HepG2 (cell line): ENCODE results near the gene FAM110D. TPM values are rescaled to one million over a fixed set of nuclear protein-coding genes. Genes with fewer than 3 reads are reported as not detected.

ENCODE experiments used
- ATAC-seq: fragments of 200-7000 bp; cut with Tn5 transposase; 3 replicates; pipeline ENCODE4 v1.9.1; 2020; ENCODE audit warnings: mild to moderate bottlenecking, moderate library complexity
- BruUV-seq: library from RNA; stranded (reverse); fragments of 400-500 nt; replicated peaks from 2 replicates; lab custom pipeline; 2021; lab: Mats Ljungman, UMichigan
- CTCF ChIA-PET: fragments of 300-600 bp; formaldehyde crosslinking; extraction: SDS; loops from one replicate; lab custom pipeline; 2021; ENCODE audit warnings: low total read pairs, inconsistent platforms, low intra/inter-chr PET ratio; lab: Yijun Ruan, JAX
- POLR2A ChIA-PET: fragments of 350-600 bp; sonication (Branson Sonifier 250); formaldehyde crosslinking; loops from one replicate; lab custom pipeline; 2020; ENCODE audit warnings: antibody characterized with exemption, inconsistent platforms; lab: Yijun Ruan, JAX
- DNase-seq: peaks from one replicate; pipeline ENCODE4 v3.0.0-alpha.2; 2015; ENCODE audit warnings: low spot score
- FAIRE-seq: peaks from 3 replicates; lab custom pipeline; 2011; peaks lifted over from hg19 to GRCh38; lab: Jason Lieb, UNC
- H2AFZ ChIP-seq: one replicate; pipeline ENCODE4 v1.6.1; 2011; ENCODE audit warnings: low read length, inconsistent platforms
- H3K27ac ChIP-seq: fragments of 300-600 bp; 3 replicates; pipeline ENCODE4 v1.8.0; 2011; ENCODE audit warnings: mixed run types, mild to moderate bottlenecking, mixed read lengths, low read length, inconsistent platforms; ENCODE audit not compliant: insufficient read depth; ENCODE audit errors: extremely low read length
- H3K27me3 ChIP-seq, 2 experiments: fragments of 200-600 bp in 1 of 2; 2 replicates in 1 of 2; 3 replicates in 1 of 2; pipeline versions ENCODE4 v1.6.0 to v1.8.0; 2011; ENCODE audit warnings: low read length in 2 of 2, mild to moderate bottlenecking in 2 of 2, moderate library complexity in 2 of 2, inconsistent platforms in 1 of 2; ENCODE audit not compliant: insufficient read depth in 2 of 2, control insufficient read depth in 1 of 2
- H3K36me3 ChIP-seq, 2 experiments: fragments of 200-600 bp in 1 of 2; replicated peaks in 1 of 2; 2 replicates in 1 of 2; 3 replicates in 1 of 2; pipeline versions ENCODE4 v1.5.1 to v1.8.0; 2011; ENCODE audit warnings: low read length in 2 of 2, inconsistent platforms in 1 of 2; ENCODE audit not compliant: insufficient read depth in 2 of 2, control insufficient read depth in 1 of 2
- H3K4me1 ChIP-seq: 2 replicates; pipeline ENCODE4 v1.5.1; 2012; ENCODE audit warnings: low read length, inconsistent platforms; ENCODE audit not compliant: insufficient read depth
- H3K4me2 ChIP-seq: 2 replicates; pipeline ENCODE4 v1.6.0; 2011; ENCODE audit warnings: low read depth, low read length, inconsistent platforms
- H3K4me3 ChIP-seq, 3 experiments: fragments of 200-600 bp in 1 of 3; sonication (generic), shearing (Covaris generic) in 1 of 3; replicated peaks in 1 of 3; 2 replicates each; pipeline ENCODE4 v1.5.1; 2011 to 2016; ENCODE audit warnings: low read length in 3 of 3, inconsistent platforms in 2 of 3, low read depth in 2 of 3, mild to moderate bottlenecking in 2 of 3, control low read depth in 1 of 3, mixed read lengths in 1 of 3; ENCODE audit not compliant: insufficient read depth in 1 of 3
- H3K79me2 ChIP-seq: one replicate; pipeline ENCODE4 v1.6.1; 2011; ENCODE audit warnings: low read length, inconsistent platforms; ENCODE audit not compliant: insufficient read depth
- H3K9ac ChIP-seq: 2 replicates; pipeline ENCODE4 v1.6.0; 2011; ENCODE audit warnings: mild to moderate bottlenecking, low read depth, low read length, inconsistent platforms; ENCODE audit not compliant: insufficient read depth
- H3K9me3 ChIP-seq: 2 replicates; pipeline ENCODE4 v1.5.1; 2012; ENCODE audit warnings: mild to moderate bottlenecking, low read length
- H4K20me1 ChIP-seq: 2 replicates; pipeline ENCODE4 v1.6.0; 2011; ENCODE audit warnings: inconsistent platforms, mild to moderate bottlenecking, low read length, moderate library complexity; ENCODE audit not compliant: insufficient read depth
- ADNP ChIP-seq: sonication (generic); formaldehyde crosslinking; IDR thresholded peaks from 2 replicates; pipeline ENCODE4 v1.4.0; 2020; ENCODE audit warnings: missing genetic modification reagents
- CENPT ChIP-seq: sonication (generic); formaldehyde crosslinking; IDR thresholded peaks from 2 replicates; pipeline ENCODE4 v1.8.0; 2022; ENCODE audit warnings: low read depth, mild to moderate bottlenecking, moderate library complexity, missing genetic modification reagents
- FOXA1 ChIP-seq, 2 experiments: fragments of 450-650 bp in 1 of 2; sonication (generic) in 1 of 2; formaldehyde crosslinking in 1 of 2; IDR thresholded peaks; 2 replicates each; pipeline versions ENCODE4 v1.4.0 to v1.6.1; 2016 to 2020; ENCODE audit warnings: missing genetic modification reagents in 1 of 2
- HOXA7 ChIP-seq: sonication (generic); formaldehyde crosslinking; IDR thresholded peaks from 2 replicates; pipeline ENCODE4 v1.8.1; 2022; ENCODE audit warnings: mild to moderate bottlenecking, missing genetic modification reagents, moderate library complexity
- JUNB ChIP-seq: sonication (generic); formaldehyde crosslinking; IDR thresholded peaks from 2 replicates; pipeline ENCODE4 v1.8.0; 2022; ENCODE audit warnings: missing genetic modification reagents, mild to moderate bottlenecking, borderline replicate concordance
- NFE2L2 ChIP-seq: fragments of 150-350 bp; IDR thresholded peaks from 2 replicates; pipeline ENCODE4 v1.6.1; 2014; ENCODE audit warnings: low read length
- NR2F6 ChIP-seq, 2 experiments: IDR thresholded peaks; 2 replicates each; pipeline ENCODE4 v1.6.1; 2016; ENCODE audit warnings: antibody characterized with exemption in 1 of 2, mild to moderate bottlenecking in 1 of 2
- REXO4 ChIP-seq: sonication (generic); formaldehyde crosslinking; IDR thresholded peaks from 2 replicates; pipeline ENCODE4 v1.8.0; 2022; ENCODE audit warnings: missing genetic modification reagents, mild to moderate bottlenecking, borderline replicate concordance
- TFE3 ChIP-seq: IDR thresholded peaks from 2 replicates; pipeline ENCODE4 v1.6.1; 2016
- ZNF143 ChIP-seq: sonication (generic); formaldehyde crosslinking; IDR thresholded peaks from 2 replicates; pipeline ENCODE4 v1.4.0; 2020; ENCODE audit warnings: missing genetic modification reagents
- ZNF678 ChIP-seq: sonication (generic); formaldehyde crosslinking; IDR thresholded peaks from 2 replicates; pipeline ENCODE4 v1.4.0; 2020; ENCODE audit warnings: mild to moderate bottlenecking, missing genetic modification reagents
- ZNF713 ChIP-seq: sonication (generic); formaldehyde crosslinking; IDR thresholded peaks from 2 replicates; pipeline ENCODE4 v1.4.0; 2020; ENCODE audit warnings: mild to moderate bottlenecking, missing genetic modification reagents
- ZNF780A ChIP-seq: sonication (generic); formaldehyde crosslinking; IDR thresholded peaks from 2 replicates; pipeline ENCODE4 v1.8.0; 2022; ENCODE audit warnings: mild to moderate bottlenecking, missing genetic modification reagents, moderate library complexity
- ZNF790 ChIP-seq: sonication (generic); formaldehyde crosslinking; IDR thresholded peaks from 2 replicates; pipeline ENCODE4 v1.8.0; 2022; ENCODE audit warnings: missing genetic modification reagents, mild to moderate bottlenecking, borderline replicate concordance
- ZNF883 ChIP-seq: sonication (generic); formaldehyde crosslinking; IDR thresholded peaks from 2 replicates; pipeline ENCODE4 v1.5.1; 2020; ENCODE audit warnings: mild to moderate bottlenecking, missing genetic modification reagents; ENCODE audit errors: not compliant biosample characterization
- WGBS: methylation state at CpG from one replicate; pipeline ENCODE4 v1.1.6; 2017; ENCODE audit warnings: low lambda C conversion rate; 5-methylcytosine and 5-hydroxymethylcytosine counted together
- in situ Hi-C: cut with HindIII; loops from 2 replicates; pipeline ENCODE4 v1.10.0; 2017; ENCODE audit warnings: low pct_unique_long_range_greater_than_20kb; ENCODE audit not compliant: extremely low pct_ligation_motif_present
- intact Hi-C: fragments of 100-400 bp; cut with micrococcal nuclease; formaldehyde crosslinking; loops from one replicate; pipeline ENCODE4 v1.10.0; 2022; ENCODE audit not compliant: unreplicated experiment
- polyA plus RNA-seq, 8 experiments: library from polyadenylated mRNA; depleted of rRNA in 3 of 8; stranded (reverse) in 7 of 8; unstranded in 1 of 8; fragments of >200 nt; fragmentation: Illumina TruSeq in 4 of 8; extraction: Trizol in 4 of 8; gene quantifications; 2 replicates each; pipeline versions ENCODE4 v1.2.1 to v1.2.3, GENCODE V29; 2011 to 2016; ENCODE audit warnings: low read depth in 4 of 8, missing spikeins in 1 of 8, mixed read lengths in 1 of 8; ENCODE audit not compliant: insufficient read depth in 1 of 8
- total RNA-seq, 5 experiments: library from RNA; depleted of rRNA; stranded (reverse); fragments of >200 nt; fragmentation: Illumina TruSeq; extraction: Trizol; gene quantifications; 2 replicates each; pipeline ENCODE4 v1.2.3, GENCODE V29; 2016; ENCODE audit warnings: low read depth in 1 of 5
- TF ChIP-seq, protein P1 (sequence below): IDR thresholded peaks from 2 replicates; pipeline ENCODE4 v1.6.1; 2018; ENCODE audit warnings: missing genetic modification reagents

The FAM110D gene
- total and polyA plus RNA-seq, 2 of the 13 experiments (the other 11 are each of a cell fraction or from before 2014, with no cell fraction given): not detected

DNA sequence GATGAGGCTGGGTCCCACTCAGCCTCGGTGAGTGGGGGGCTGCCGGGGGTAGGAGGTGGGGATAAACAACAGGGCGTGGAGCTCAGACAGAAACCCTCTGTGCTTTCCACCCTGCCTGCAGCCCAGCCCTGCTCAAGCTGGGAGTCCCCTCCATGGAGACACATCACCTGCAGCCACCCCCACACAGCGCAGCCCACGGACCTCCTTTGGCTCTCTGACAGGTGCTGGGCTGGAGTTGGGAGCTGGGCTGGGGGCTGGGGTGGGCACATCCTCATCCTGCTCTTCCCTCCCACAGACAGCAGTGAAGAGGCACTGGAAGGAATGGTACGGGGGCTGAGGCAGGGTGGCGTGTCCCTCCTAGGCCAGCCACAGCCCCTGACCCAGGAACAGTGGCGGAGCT lies 29.6 kb downstream of the FAM110D start:
- TF ChIP-seq CENPT (no peak), ZNF678 (CRISPR knock-in tag) (no peak), ZNF780A (CRISPR knock-in tag) (no peak), NFE2L2 (no peak), JUNB (CRISPR knock-in tag) (no peak), ZNF883 (no peak), ZNF143 (CRISPR knock-in tag) (no peak), ZNF713 (no peak)
- DNase-seq: no peak
- H3K27me3 ChIP-seq: peaks cover 0 to 6% of the 10 kb centered on the region in 2 experiments; a peak in 2 of 5 replicates
- no peaks in the 10 kb centered on the region for H3K79me2 ChIP-seq
- in situ Hi-C loops (no loop called here), intact Hi-C loops (no loop called here)
- no peak overlapping the region for H3K4me2 ChIP-seq
- H3K36me3 ChIP-seq: 0 out of 5 replicates have a peak, but pooled peaks cover 0 to 2% of the 10 kb centered on the region in 2 experiments
- H2AFZ ChIP-seq: no peak overlapping the region
- no peaks in the 10 kb centered on the region for H3K9me3 ChIP-seq
- H3K4me3 ChIP-seq: no peak overlapping the region
- BruUV-seq: no TSS peak
- FAIRE-seq: no peak
- H3K27ac ChIP-seq: no peak overlapping the region
- no peak; the same call in 2 of the 3 replicates for ATAC-seq
- ChIA-PET CTCF (no interaction called here), POLR2A (interaction anchor here (0.7 kb wide), 1 partner anchor 18 kb away, joined by 3 read pairs; no protein-coding TSS in a partner anchor)
- H3K4me1 ChIP-seq: no peaks in the 10 kb centered on the region
- no peaks in the 10 kb centered on the region for H4K20me1 ChIP-seq
- 90% methylated on average over 2 of the region's 8 CpGs for WGBS
- H3K9ac ChIP-seq: no peak overlapping the region

DNA sequence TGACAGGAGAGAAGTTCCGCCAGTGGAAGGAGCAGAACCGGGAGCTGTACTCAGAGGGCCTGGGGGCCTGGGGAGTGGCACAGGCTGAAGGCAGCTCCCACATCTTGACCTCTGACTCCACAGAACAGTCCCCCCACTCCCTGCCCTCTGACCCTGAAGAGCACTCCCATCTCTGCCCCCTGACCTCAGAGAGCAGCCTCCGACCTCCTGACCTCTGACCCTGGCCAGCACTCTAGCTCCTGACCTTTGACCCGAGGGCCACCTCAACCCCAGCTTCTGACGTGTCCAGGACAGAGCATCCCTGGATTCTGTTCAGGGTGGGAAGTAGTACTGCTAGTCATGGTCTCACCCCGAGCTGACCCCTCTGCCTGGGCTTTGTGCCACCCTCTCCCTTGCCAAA lies 30.5 kb downstream of the FAM110D start:
- H3K27me3 ChIP-seq: peaks cover 0 to 11% of the 10 kb centered on the region in 2 experiments; a peak in 2 of 5 replicates
- no peaks in the 10 kb centered on the region for H3K4me1 ChIP-seq
- 0 out of 5 replicates have a peak, but pooled peaks cover 0 to 2% of the 10 kb centered on the region in 2 experiments for H3K36me3 ChIP-seq
- H3K27ac ChIP-seq: no peak overlapping the region
- BruUV-seq: no TSS peak
- ChIA-PET POLR2A (interaction anchor here (1.7 kb wide), 1 partner anchor 36 kb away, joined by 5 read pairs; no protein-coding TSS in a partner anchor), CTCF (no interaction called here)
- intact Hi-C loops (no loop called here), in situ Hi-C loops (no loop called here)
- FAIRE-seq (no peak), DNase-seq (no peak), ATAC-seq (no peak)
- H3K4me3 ChIP-seq: no peak overlapping the region
- no peaks in the 10 kb centered on the region for H3K79me2 ChIP-seq
- H3K9ac ChIP-seq: no peak overlapping the region
- no peak overlapping the region for H3K4me2 ChIP-seq
- no peaks in the 10 kb centered on the region for H3K9me3 ChIP-seq
- no peaks in the 10 kb centered on the region for H4K20me1 ChIP-seq
- H2AFZ ChIP-seq: no peak overlapping the region
- WGBS: 31% methylated on average over 4 of the region's 6 CpGs
- TF ChIP-seq HOXA7 (CRISPR knock-in tag): no peak
- TF ChIP-seq, protein P1, sequence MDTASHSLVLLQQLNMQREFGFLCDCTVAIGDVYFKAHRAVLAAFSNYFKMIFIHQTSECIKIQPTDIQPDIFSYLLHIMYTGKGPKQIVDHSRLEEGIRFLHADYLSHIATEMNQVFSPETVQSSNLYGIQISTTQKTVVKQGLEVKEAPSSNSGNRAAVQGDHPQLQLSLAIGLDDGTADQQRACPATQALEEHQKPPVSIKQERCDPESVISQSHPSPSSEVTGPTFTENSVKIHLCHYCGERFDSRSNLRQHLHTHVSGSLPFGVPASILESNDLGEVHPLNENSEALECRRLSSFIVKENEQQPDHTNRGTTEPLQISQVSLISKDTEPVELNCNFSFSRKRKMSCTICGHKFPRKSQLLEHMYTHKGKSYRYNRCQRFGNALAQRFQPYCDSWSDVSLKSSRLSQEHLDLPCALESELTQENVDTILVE (CRISPR knock-in tag): no peak
- TF ChIP-seq TFE3 (CRISPR knock-in tag): no peak
- no peak for TF ChIP-seq FOXA1 (IDR thresholded peaks at IDR 0.05)
- no peak for TF ChIP-seq FOXA1 (CRISPR knock-in tag; IDR thresholded peaks at IDR 0.05)
- peak; percentile 59; the same call in 1 of the 2 replicates for TF ChIP-seq NR2F6 (IDR thresholded peaks at IDR 0.05)
- TF ChIP-seq NR2F6 (CRISPR knock-in tag; IDR thresholded peaks at IDR 0.05): no peak
- TF ChIP-seq ZNF790 (CRISPR knock-in tag): no peak
- no peak for TF ChIP-seq ADNP (CRISPR knock-in tag)
- TF ChIP-seq REXO4: no peak
- no peak for TF ChIP-seq ZNF883
